HepG2 (cell line): ENCODE data around the gene CAMK2G. TPM values are rescaled to one million over a fixed set of nuclear protein-coding genes. Genes with fewer than 3 reads are reported as not detected.

Experiments used
- ATAC-seq: fragments of 200-7000 bp; cut with Tn5 transposase; 3 replicates; pipeline ENCODE4 v1.9.1; 2020; ENCODE audit warnings: mild to moderate bottlenecking, moderate library complexity
- BruUV-seq: library from RNA; stranded (reverse); fragments of 400-500 nt; replicated peaks from 2 replicates; lab custom pipeline; 2021; lab: Mats Ljungman, UMichigan
- CTCF ChIA-PET: fragments of 300-600 bp; formaldehyde crosslinking; extraction: SDS; loops from one replicate; lab custom pipeline; 2021; ENCODE audit warnings: low total read pairs, inconsistent platforms, low intra/inter-chr PET ratio; lab: Yijun Ruan, JAX
- POLR2A ChIA-PET: fragments of 350-600 bp; sonication (Branson Sonifier 250); formaldehyde crosslinking; loops from one replicate; lab custom pipeline; 2020; ENCODE audit warnings: antibody characterized with exemption, inconsistent platforms; lab: Yijun Ruan, JAX
- DNase-seq: peaks from one replicate; pipeline ENCODE4 v3.0.0-alpha.2; 2015; ENCODE audit warnings: low spot score
- FAIRE-seq: peaks from 3 replicates; lab custom pipeline; 2011; peaks lifted over from hg19 to GRCh38; lab: Jason Lieb, UNC
- H2AFZ ChIP-seq: one replicate; pipeline ENCODE4 v1.6.1; 2011; ENCODE audit warnings: low read length, inconsistent platforms
- H3K27ac ChIP-seq: fragments of 300-600 bp; 3 replicates; pipeline ENCODE4 v1.8.0; 2011; ENCODE audit warnings: mixed run types, mild to moderate bottlenecking, mixed read lengths, low read length, inconsistent platforms; ENCODE audit not compliant: insufficient read depth; ENCODE audit errors: extremely low read length
- H3K27me3 ChIP-seq, 2 experiments: fragments of 200-600 bp in 1 of 2; 2 replicates in 1 of 2; 3 replicates in 1 of 2; pipeline versions ENCODE4 v1.6.0 to v1.8.0; 2011; ENCODE audit warnings: low read length in 2 of 2, mild to moderate bottlenecking in 2 of 2, moderate library complexity in 2 of 2, inconsistent platforms in 1 of 2; ENCODE audit not compliant: insufficient read depth in 2 of 2, control insufficient read depth in 1 of 2
- H3K36me3 ChIP-seq, 2 experiments: fragments of 200-600 bp in 1 of 2; replicated peaks in 1 of 2; 2 replicates in 1 of 2; 3 replicates in 1 of 2; pipeline versions ENCODE4 v1.5.1 to v1.8.0; 2011; ENCODE audit warnings: low read length in 2 of 2, inconsistent platforms in 1 of 2; ENCODE audit not compliant: insufficient read depth in 2 of 2, control insufficient read depth in 1 of 2
- H3K4me1 ChIP-seq: 2 replicates; pipeline ENCODE4 v1.5.1; 2012; ENCODE audit warnings: low read length, inconsistent platforms; ENCODE audit not compliant: insufficient read depth
- H3K4me2 ChIP-seq: 2 replicates; pipeline ENCODE4 v1.6.0; 2011; ENCODE audit warnings: low read depth, low read length, inconsistent platforms
- H3K4me3 ChIP-seq, 3 experiments: fragments of 200-600 bp in 1 of 3; sonication (generic), shearing (Covaris generic) in 1 of 3; replicated peaks in 1 of 3; 2 replicates each; pipeline ENCODE4 v1.5.1; 2011 to 2016; ENCODE audit warnings: low read length in 3 of 3, inconsistent platforms in 2 of 3, low read depth in 2 of 3, mild to moderate bottlenecking in 2 of 3, control low read depth in 1 of 3, mixed read lengths in 1 of 3; ENCODE audit not compliant: insufficient read depth in 1 of 3
- H3K79me2 ChIP-seq: one replicate; pipeline ENCODE4 v1.6.1; 2011; ENCODE audit warnings: low read length, inconsistent platforms; ENCODE audit not compliant: insufficient read depth
- H3K9ac ChIP-seq: 2 replicates; pipeline ENCODE4 v1.6.0; 2011; ENCODE audit warnings: mild to moderate bottlenecking, low read depth, low read length, inconsistent platforms; ENCODE audit not compliant: insufficient read depth
- H3K9me3 ChIP-seq: 2 replicates; pipeline ENCODE4 v1.5.1; 2012; ENCODE audit warnings: mild to moderate bottlenecking, low read length
- H4K20me1 ChIP-seq: 2 replicates; pipeline ENCODE4 v1.6.0; 2011; ENCODE audit warnings: inconsistent platforms, mild to moderate bottlenecking, low read length, moderate library complexity; ENCODE audit not compliant: insufficient read depth
- ATAD3A ChIP-seq: sonication (generic); formaldehyde crosslinking; IDR thresholded peaks from 2 replicates; pipeline ENCODE4 v1.4.0; 2020; ENCODE audit warnings: missing genetic modification reagents
- CTCF ChIP-seq: sonication (generic); formaldehyde crosslinking; IDR thresholded peaks from 2 replicates; pipeline ENCODE4 v1.5.0; 2020; ENCODE audit warnings: mild to moderate bottlenecking, missing genetic modification reagents, moderate library complexity
- HES4 ChIP-seq: sonication (generic); formaldehyde crosslinking; IDR thresholded peaks from 2 replicates; pipeline ENCODE4 v1.9.0; 2021; ENCODE audit warnings: mild to moderate bottlenecking, missing genetic modification reagents, borderline replicate concordance
- HINFP ChIP-seq: sonication (generic); formaldehyde crosslinking; IDR thresholded peaks from 2 replicates; pipeline ENCODE4 v1.4.0; 2020; ENCODE audit warnings: low read depth, mild to moderate bottlenecking, missing genetic modification reagents
- POLR2AphosphoS5 ChIP-seq: IDR thresholded peaks from 2 replicates; pipeline ENCODE4 v1.6.1; 2012; ENCODE audit warnings: low read depth, low read length
- SIN3A ChIP-seq: IDR thresholded peaks from 2 replicates; pipeline ENCODE4 v1.6.1; 2011; ENCODE audit warnings: low read depth, mild to moderate bottlenecking, control low read depth, low read length, borderline replicate concordance
- SMAD9 ChIP-seq: sonication (generic); formaldehyde crosslinking; IDR thresholded peaks from 2 replicates; pipeline ENCODE4 v1.5.1; 2020; ENCODE audit warnings: mild to moderate bottlenecking, missing genetic modification reagents
- SOX6 ChIP-seq, 2 experiments: fragments of 450-650 bp in 1 of 2; sonication (generic) in 1 of 2; formaldehyde crosslinking in 1 of 2; IDR thresholded peaks; 2 replicates each; pipeline versions ENCODE4 v1.4.0 to v1.6.1; 2017 to 2020; ENCODE audit warnings: antibody characterized with exemption in 1 of 2, mild to moderate bottlenecking in 1 of 2, missing genetic modification reagents in 1 of 2
- SRSF9 ChIP-seq: fragments of 200-400 bp; formaldehyde crosslinking; IDR thresholded peaks from 2 replicates; pipeline ENCODE4 v1.6.1; 2018; ENCODE audit warnings: borderline replicate concordance, mild to moderate bottlenecking, low read depth, low read length; ENCODE audit not compliant: insufficient read depth, poor library complexity, severe bottlenecking
- XRCC5 ChIP-seq: fragments of 200-400 bp; formaldehyde crosslinking; optimal IDR thresholded peaks from 2 replicates; pipeline ENCODE3; 2017; ENCODE audit warnings: mild to moderate bottlenecking, low read length
- ZBTB10 ChIP-seq: sonication (generic); formaldehyde crosslinking; IDR thresholded peaks from 2 replicates; pipeline ENCODE4 v1.4.0; 2020; ENCODE audit warnings: missing genetic modification reagents, borderline replicate concordance
- ZBTB7B ChIP-seq: sonication (generic); formaldehyde crosslinking; IDR thresholded peaks from 2 replicates; pipeline ENCODE4 v1.4.0; 2020; ENCODE audit warnings: missing genetic modification reagents
- ZFP41 ChIP-seq: sonication (generic); formaldehyde crosslinking; IDR thresholded peaks from 2 replicates; pipeline ENCODE4 v1.4.0; 2020; ENCODE audit warnings: mild to moderate bottlenecking, missing genetic modification reagents, borderline replicate concordance
- ZNF232 ChIP-seq: sonication (generic); formaldehyde crosslinking; IDR thresholded peaks from 2 replicates; pipeline ENCODE4 v1.4.0; 2020; ENCODE audit warnings: missing genetic modification reagents, borderline replicate concordance
- ZNF577 ChIP-seq: sonication (generic); formaldehyde crosslinking; IDR thresholded peaks from 2 replicates; pipeline ENCODE4 v1.4.0; 2020; ENCODE audit warnings: mild to moderate bottlenecking, low read depth, missing genetic modification reagents, borderline replicate concordance
- ZNF780A ChIP-seq: sonication (generic); formaldehyde crosslinking; IDR thresholded peaks from 2 replicates; pipeline ENCODE4 v1.8.0; 2022; ENCODE audit warnings: mild to moderate bottlenecking, missing genetic modification reagents, moderate library complexity
- WGBS: methylation state at CpG from one replicate; pipeline ENCODE4 v1.1.6; 2017; ENCODE audit warnings: low lambda C conversion rate; 5-methylcytosine and 5-hydroxymethylcytosine counted together
- in situ Hi-C: cut with HindIII; loops from 2 replicates; pipeline ENCODE4 v1.10.0; 2017; ENCODE audit warnings: low pct_unique_long_range_greater_than_20kb; ENCODE audit not compliant: extremely low pct_ligation_motif_present
- intact Hi-C: fragments of 100-400 bp; cut with micrococcal nuclease; formaldehyde crosslinking; loops from one replicate; pipeline ENCODE4 v1.10.0; 2022; ENCODE audit not compliant: unreplicated experiment
- polyA plus RNA-seq, 8 experiments: library from polyadenylated mRNA; depleted of rRNA in 3 of 8; stranded (reverse) in 7 of 8; unstranded in 1 of 8; fragments of >200 nt; fragmentation: Illumina TruSeq in 4 of 8; extraction: Trizol in 4 of 8; gene quantifications; 2 replicates each; pipeline versions ENCODE4 v1.2.1 to v1.2.3, GENCODE V29; 2011 to 2016; ENCODE audit warnings: low read depth in 4 of 8, missing spikeins in 1 of 8, mixed read lengths in 1 of 8; ENCODE audit not compliant: insufficient read depth in 1 of 8
- total RNA-seq, 5 experiments: library from RNA; depleted of rRNA; stranded (reverse); fragments of >200 nt; fragmentation: Illumina TruSeq; extraction: Trizol; gene quantifications; 2 replicates each; pipeline ENCODE4 v1.2.3, GENCODE V29; 2016; ENCODE audit warnings: low read depth in 1 of 5
- TF ChIP-seq, protein P1 (sequence below): sonication (generic); formaldehyde crosslinking; IDR thresholded peaks from 2 replicates; pipeline ENCODE4 v1.5.1; 2020; ENCODE audit warnings: mild to moderate bottlenecking, moderate library complexity, missing genetic modification reagents

Gene CAMK2G
- total and polyA plus RNA-seq, 2 of the 13 experiments (the other 11 are each of a cell fraction or from before 2014, with no cell fraction given) = 15.9 to 18.8 TPM

DNA sequence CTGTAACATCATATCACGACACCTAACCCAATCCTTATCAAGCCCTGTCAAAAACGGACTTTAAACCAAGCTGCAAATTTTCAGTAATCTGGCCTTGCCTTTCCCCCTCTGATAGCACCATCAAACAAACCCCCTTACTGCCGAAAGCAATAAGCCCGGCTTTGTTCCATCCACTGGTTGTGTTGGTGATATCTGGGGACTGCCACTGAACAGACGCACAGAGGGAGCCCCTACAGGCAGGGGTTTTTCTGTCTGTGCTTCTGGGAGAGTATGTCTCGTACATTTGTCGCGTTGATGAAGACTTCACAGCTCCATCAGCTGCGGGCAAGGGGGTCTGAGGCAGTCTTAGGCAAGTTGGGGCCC is 36.0 kb upstream of the CAMK2G start:
- Histone ChIP-seq H3K9me3 (no peaks in the 10 kb centered on the region), H3K27ac (no peak overlapping the region), H3K4me3 (peak overlapping the region; percentile 50 to 75 (median 74)), H3K4me1 (peaks cover 43% of the 10 kb centered on the region), H3K27me3 (peaks cover 4 to 17% of the 10 kb centered on the region in 2 experiments; a peak in 4 of 5 replicates), H4K20me1 (no peaks in the 10 kb centered on the region), H2AFZ (no peak overlapping the region), H3K36me3 (no peaks in the 10 kb centered on the region), H3K4me2 (peak overlapping the region; percentile 97), H3K9ac (no peak overlapping the region), H3K79me2 (no peaks in the 10 kb centered on the region)
- ATAC-seq = peak; percentile 74
- in situ Hi-C loops = no loop called here
- intact Hi-C loops = no loop called here
- DNase-seq = peak; percentile 65
- FAIRE-seq = peak; percentile 77
- WGBS = 0% methylated on average over 9 of the region's 9 CpGs
- no TSS peak for BruUV-seq
- ChIA-PET CTCF (no interaction called here), POLR2A (interaction anchor here (1.0 kb wide), 1 partner anchor 24 kb away, joined by 4 read pairs; no protein-coding TSS in a partner anchor)
- peak; percentile 23; the same call in 1 of the 2 replicates for TF ChIP-seq CTCF
- no peak for TF ChIP-seq ZNF780A (CRISPR knock-in tag)
- TF ChIP-seq ZFP41 (CRISPR knock-in tag) = no peak
- TF ChIP-seq ZBTB10 = no peak
- no peak for TF ChIP-seq POLR2AphosphoS5
- no peak for TF ChIP-seq ATAD3A (CRISPR knock-in tag)
- TF ChIP-seq SRSF9 = no peak
- TF ChIP-seq SMAD9 (CRISPR knock-in tag) = no peak
- TF ChIP-seq HES4 = no peak
- TF ChIP-seq XRCC5 = peak; percentile 21
- TF ChIP-seq SIN3A = no peak
- TF ChIP-seq ZNF577 (CRISPR knock-in tag) = no peak
- TF ChIP-seq HINFP (CRISPR knock-in tag) = no peak
- no peak for TF ChIP-seq SOX6 (IDR thresholded peaks at IDR 0.05)
- TF ChIP-seq SOX6 (CRISPR knock-in tag; IDR thresholded peaks at IDR 0.05) = 0 out of 2 replicates have a peak, but pooled peaks have one; percentile 20
- TF ChIP-seq, protein P1, sequence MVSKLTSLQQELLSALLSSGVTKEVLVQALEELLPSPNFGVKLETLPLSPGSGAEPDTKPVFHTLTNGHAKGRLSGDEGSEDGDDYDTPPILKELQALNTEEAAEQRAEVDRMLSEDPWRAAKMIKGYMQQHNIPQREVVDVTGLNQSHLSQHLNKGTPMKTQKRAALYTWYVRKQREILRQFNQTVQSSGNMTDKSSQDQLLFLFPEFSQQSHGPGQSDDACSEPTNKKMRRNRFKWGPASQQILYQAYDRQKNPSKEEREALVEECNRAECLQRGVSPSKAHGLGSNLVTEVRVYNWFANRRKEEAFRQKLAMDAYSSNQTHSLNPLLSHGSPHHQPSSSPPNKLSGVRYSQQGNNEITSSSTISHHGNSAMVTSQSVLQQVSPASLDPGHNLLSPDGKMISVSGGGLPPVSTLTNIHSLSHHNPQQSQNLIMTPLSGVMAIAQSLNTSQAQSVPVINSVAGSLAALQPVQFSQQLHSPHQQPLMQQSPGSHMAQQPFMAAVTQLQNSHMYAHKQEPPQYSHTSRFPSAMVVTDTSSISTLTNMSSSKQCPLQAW (CRISPR knock-in tag) = 0 out of 2 replicates have a peak, but pooled peaks have one; percentile 25
- no peak for TF ChIP-seq ZNF232 (CRISPR knock-in tag)
- peak; percentile 28; the same call in 1 of the 2 replicates for TF ChIP-seq ZBTB7B (CRISPR knock-in tag)
